ENCODE data around the gene PRR33.

- TF ChIP-seq POLR2A (IDR thresholded peaks at IDR 0.05; ENCODE audit: low read depth, low read length) (no peak), YBX1 (IDR thresholded peaks at IDR 0.05) (no peak), CTCF (IDR thresholded peaks at IDR 0.05 in 2 of 3, conservative IDR thresholded peaks at IDR 0.05 in 1 of 3; ENCODE audit: control insufficient read depth in 2 of 3, extremely low read depth in 1 of 3, insufficient read depth in 1 of 3, low read depth in 3 of 3, low read length in 3 of 3) (no peak), ZNF687 (IDR thresholded peaks at IDR 0.05) (no peak), ZBTB40 (IDR thresholded peaks at IDR 0.05; ENCODE audit: borderline replicate concordance) (no peak)
Observed at GRCh38 chr11:1929621-1930461, 38.1 kb upstream of the PRR33 start.
